ENCODE results near the gene ACRV1.
A peak's percentile ranks its signal among the peaks of the same experiment; 100 is the strongest.

ACRV1 gene

DNA sequence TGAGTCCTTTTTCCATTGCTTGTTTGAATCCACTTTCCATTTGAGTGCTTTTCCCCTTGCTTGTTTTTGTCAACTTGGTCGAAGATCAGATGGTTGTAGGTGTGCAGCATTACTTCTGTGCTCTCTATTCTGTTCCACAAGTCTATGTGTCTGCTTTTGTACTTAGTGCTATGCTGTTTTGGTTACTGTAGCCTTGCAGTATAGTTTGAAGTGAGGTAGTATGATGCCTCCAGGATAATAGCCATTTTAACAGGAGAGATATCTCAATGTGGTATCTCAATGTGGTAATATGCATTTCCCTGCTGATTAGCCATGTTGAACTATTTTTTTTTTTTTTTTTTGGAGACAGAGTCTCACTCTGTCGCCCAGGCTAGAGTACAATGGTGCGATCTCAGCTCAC, 16.7 kb downstream of the ACRV1 start:
- Histone ChIP-seq H3K4me3 (ENCODE audit: low read length in 2 of 2) (no peak overlapping the region), H3K36me3 (ENCODE audit: control insufficient read depth in 2 of 2, insufficient read depth in 2 of 2, low read length in 2 of 2) (no peaks in the 10 kb centered on the region), H3K4me1 (ENCODE audit: control insufficient read depth, insufficient read depth, low read length) (no peaks in the 10 kb centered on the region), H3K27ac (ENCODE audit: low read length) (no peak overlapping the region), H3K9me3 (ENCODE audit: control insufficient read depth in 2 of 2, low read length in 2 of 2) (peaks cover 0 to 6% of the 10 kb centered on the region in 2 donors), H3K27me3 (ENCODE audit: control insufficient read depth in 1 of 2, insufficient read depth in 2 of 2, low read length in 2 of 2) (no peaks in the 10 kb centered on the region), H3K9ac (ENCODE audit: low read length in 2 of 2) (no peak overlapping the region)

DNA sequence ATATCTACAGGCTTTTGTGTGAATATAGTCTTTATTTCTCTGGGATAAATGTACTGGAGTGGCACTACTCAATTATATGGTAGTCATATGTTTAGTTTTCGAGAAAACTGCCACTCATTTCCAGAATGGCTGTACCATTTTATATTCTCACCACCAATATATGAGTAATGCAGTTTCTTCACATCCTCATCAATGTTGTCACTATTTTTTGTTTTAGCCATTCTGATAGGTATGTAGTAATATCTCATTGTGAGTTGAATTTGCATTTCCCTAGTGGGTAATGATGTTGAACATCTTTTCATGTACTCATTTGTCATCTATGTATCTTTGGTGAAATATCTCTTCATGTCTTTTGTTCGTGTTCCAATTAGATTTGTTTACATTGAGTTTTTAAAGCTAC, 18.0 kb downstream of the ACRV1 start:
- no peak overlapping the region for H3K4me3 ChIP-seq (ENCODE audit: low read length in 2 of 2)
- H3K36me3 ChIP-seq (ENCODE audit: control insufficient read depth in 2 of 2, insufficient read depth in 2 of 2, low read length in 2 of 2) = no peaks in the 10 kb centered on the region
- peaks cover 0 to 6% of the 10 kb centered on the region in 2 donors for H3K9me3 ChIP-seq (ENCODE audit: control insufficient read depth in 2 of 2, low read length in 2 of 2)

DNA sequence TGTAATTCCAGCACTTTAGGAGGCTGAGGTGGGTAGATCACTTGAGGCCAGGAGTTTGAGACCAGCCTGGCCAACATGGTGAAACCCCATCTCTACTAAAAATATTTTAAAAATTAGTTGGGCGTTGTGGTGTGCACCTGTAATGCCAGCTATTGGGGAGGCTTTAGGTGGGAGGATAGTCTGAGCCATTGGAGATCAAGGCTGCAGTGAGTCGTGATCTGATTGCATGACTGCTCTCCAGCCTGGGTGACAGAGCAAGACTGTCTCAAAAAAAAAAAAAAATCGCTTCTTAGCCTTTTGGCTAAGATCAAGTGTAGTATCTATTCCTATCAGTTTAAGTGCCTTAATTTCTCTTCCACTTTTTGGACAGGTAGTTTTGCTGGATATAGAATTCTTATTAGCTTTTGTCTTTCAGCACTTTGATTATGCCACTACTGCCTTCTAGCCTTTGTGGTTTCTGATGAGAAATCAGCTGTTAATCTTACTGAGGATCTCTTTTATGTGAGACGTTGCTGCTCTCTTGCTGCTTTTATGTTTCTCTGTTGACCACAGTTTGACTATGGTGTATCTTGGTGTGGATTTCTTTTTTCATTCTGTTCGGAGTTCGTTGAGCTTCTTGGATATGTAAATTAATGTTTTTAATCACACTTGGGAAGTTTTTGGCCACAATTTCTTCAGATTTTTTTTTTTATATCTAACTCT, 31.0 kb downstream of the ACRV1 start:
- Histone ChIP-seq H3K27ac (ENCODE audit: low read length) (no peak overlapping the region), H3K4me1 (ENCODE audit: control insufficient read depth, insufficient read depth, low read length) (no peaks in the 10 kb centered on the region), H3K27me3 (ENCODE audit: control insufficient read depth in 1 of 2, insufficient read depth in 2 of 2, low read length in 2 of 2) (no peaks in the 10 kb centered on the region), H3K4me3 (ENCODE audit: low read length in 2 of 2) (no peak overlapping the region), H3K36me3 (ENCODE audit: control insufficient read depth in 2 of 2, insufficient read depth in 2 of 2, low read length in 2 of 2) (no peaks in the 10 kb centered on the region), H3K9ac (ENCODE audit: low read length in 2 of 2) (no peak overlapping the region), H3K9me3 (ENCODE audit: control insufficient read depth in 2 of 2, low read length in 2 of 2) (no peaks in the 10 kb centered on the region)

More for the DNA sequence above, 18.0 kb downstream of the ACRV1 start:
- Histone ChIP-seq H3K9ac (ENCODE audit: low read length in 2 of 2) (no peak overlapping the region), H3K4me1 (ENCODE audit: control insufficient read depth, insufficient read depth, low read length) (no peaks in the 10 kb centered on the region), H3K27ac (ENCODE audit: low read length) (no peak overlapping the region), H3K27me3 (ENCODE audit: control insufficient read depth in 1 of 2, insufficient read depth in 2 of 2, low read length in 2 of 2) (no peaks in the 10 kb centered on the region)

DNA sequence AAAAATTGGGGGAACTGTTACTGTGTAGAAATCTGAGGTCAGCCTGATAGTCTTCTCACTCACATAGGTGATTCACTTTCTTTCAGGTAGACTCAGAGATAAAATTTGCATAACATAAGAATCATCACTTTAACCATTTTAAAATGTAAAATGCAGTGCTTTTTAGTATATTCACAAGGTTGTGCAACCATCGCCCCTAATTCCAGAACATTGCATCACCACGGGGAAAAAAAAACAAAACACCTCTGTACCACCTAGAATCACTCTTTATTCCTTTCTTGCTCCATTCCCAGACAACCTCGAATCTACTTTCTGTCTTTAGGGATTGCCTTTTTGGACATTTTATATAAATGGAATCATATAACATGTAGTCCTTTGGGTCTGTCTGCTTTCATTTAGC, 34.8 kb downstream of the ACRV1 start:
- Histone ChIP-seq H3K27me3 (ENCODE audit: control insufficient read depth in 1 of 2, insufficient read depth in 2 of 2, low read length in 2 of 2) (no peaks in the 10 kb centered on the region), H3K36me3 (ENCODE audit: control insufficient read depth in 2 of 2, insufficient read depth in 2 of 2, low read length in 2 of 2) (no peaks in the 10 kb centered on the region), H3K4me1 (ENCODE audit: control insufficient read depth, insufficient read depth, low read length) (no peaks in the 10 kb centered on the region), H3K9ac (ENCODE audit: low read length in 2 of 2) (no peak overlapping the region), H3K9me3 (ENCODE audit: control insufficient read depth in 2 of 2, low read length in 2 of 2) (no peaks in the 10 kb centered on the region), H3K4me3 (ENCODE audit: low read length in 2 of 2) (no peak overlapping the region), H3K27ac (ENCODE audit: low read length) (no peak overlapping the region)

DNA sequence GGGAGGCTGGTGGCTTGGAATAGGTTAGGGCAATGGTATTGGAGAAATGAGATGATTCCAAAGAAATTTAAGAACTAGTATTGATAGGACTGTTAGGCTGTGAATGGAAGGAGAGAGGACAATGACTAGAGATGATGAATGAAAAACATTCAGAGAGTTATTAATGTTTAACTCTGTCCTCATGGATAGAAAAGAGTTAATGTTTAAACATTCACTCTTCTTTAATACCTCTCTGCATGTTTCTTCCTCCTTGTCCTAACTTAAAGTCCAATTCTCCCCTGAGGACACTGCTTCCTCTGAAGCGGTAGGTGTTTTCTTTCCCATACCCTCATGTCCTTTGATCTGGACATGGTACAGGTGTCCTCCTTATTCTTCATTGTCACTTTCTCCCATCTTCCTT, 42.3 kb downstream of the ACRV1 start:
- no peaks in the 10 kb centered on the region for H3K9me3 ChIP-seq (ENCODE audit: control insufficient read depth in 2 of 2, low read length in 2 of 2)
- no peaks in the 10 kb centered on the region for H3K27me3 ChIP-seq (ENCODE audit: control insufficient read depth in 1 of 2, insufficient read depth in 2 of 2, low read length in 2 of 2)
- H3K4me3 ChIP-seq (ENCODE audit: low read length in 2 of 2) = no peak overlapping the region
- no peak overlapping the region for H3K9ac ChIP-seq (ENCODE audit: low read length in 2 of 2)
- H3K36me3 ChIP-seq (ENCODE audit: control insufficient read depth in 2 of 2, insufficient read depth in 2 of 2, low read length in 2 of 2) = peaks cover 0 to 4% of the 10 kb centered on the region in 2 donors
- H3K27ac ChIP-seq (ENCODE audit: low read length) = no peak overlapping the region
- no peaks in the 10 kb centered on the region for H3K4me1 ChIP-seq (ENCODE audit: control insufficient read depth, insufficient read depth, low read length)

DNA sequence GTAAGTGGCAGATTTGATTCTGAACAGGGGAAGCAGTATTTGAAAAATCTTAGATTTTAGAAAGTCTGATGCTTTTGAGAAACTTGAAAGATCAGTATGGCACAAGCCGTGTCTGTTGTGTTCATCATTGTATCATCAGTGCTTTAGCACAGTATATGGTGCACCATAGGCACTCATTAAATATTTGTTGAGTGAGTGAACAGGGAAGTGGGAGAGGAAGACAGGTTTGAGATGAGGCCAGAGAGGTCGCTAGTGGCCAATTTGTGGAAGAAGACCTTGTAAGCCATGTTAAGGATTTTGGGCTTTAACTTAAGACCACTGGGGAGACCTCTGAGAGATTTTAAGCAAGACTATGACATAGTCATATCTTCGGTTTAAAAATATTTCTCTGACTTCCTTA, 42.8 kb downstream of the ACRV1 start:
- Histone ChIP-seq H3K4me1 (ENCODE audit: control insufficient read depth, insufficient read depth, low read length) (no peaks in the 10 kb centered on the region), H3K4me3 (ENCODE audit: low read length in 2 of 2) (no peak overlapping the region), H3K36me3 (ENCODE audit: control insufficient read depth in 2 of 2, insufficient read depth in 2 of 2, low read length in 2 of 2) (peaks cover 0 to 4% of the 10 kb centered on the region in 2 donors), H3K27ac (ENCODE audit: low read length) (no peak overlapping the region), H3K9ac (ENCODE audit: low read length in 2 of 2) (no peak overlapping the region), H3K27me3 (ENCODE audit: control insufficient read depth in 1 of 2, insufficient read depth in 2 of 2, low read length in 2 of 2) (no peaks in the 10 kb centered on the region), H3K9me3 (ENCODE audit: control insufficient read depth in 2 of 2, low read length in 2 of 2) (no peaks in the 10 kb centered on the region)

DNA sequence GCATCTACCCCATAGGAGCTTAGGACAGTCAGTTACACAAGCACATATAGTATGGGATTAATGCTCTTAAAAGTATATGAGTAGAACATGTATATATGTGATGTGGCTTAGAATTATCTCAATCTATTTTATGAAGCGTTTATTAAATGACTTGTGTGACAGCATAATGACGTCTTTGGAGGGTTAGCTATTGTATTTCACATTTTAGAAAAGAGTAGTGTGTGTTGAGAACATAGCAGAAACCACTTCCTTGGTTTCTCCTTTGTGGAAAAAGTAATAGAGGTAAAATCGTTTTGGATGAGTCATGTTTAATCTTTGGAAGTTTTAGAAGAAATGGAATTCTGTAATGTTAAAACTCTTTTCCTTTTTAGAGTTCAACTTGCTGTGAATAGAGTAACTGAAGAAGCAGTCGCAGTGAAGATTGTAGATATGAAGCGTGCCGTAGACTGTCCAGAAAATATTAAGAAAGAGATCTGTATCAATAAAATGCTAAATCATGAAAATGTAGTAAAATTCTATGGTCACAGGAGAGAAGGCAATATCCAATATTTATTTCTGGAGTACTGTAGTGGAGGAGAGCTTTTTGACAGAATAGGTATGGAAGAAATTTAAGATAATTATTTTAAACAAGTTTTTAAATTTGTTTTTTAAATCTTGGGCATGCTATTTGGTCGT, 53.3 kb downstream of the ACRV1 start:
- Histone ChIP-seq H3K36me3 (ENCODE audit: control insufficient read depth in 2 of 2, insufficient read depth in 2 of 2, low read length in 2 of 2) (no peaks in the 10 kb centered on the region), H3K4me1 (ENCODE audit: control insufficient read depth, insufficient read depth, low read length) (peaks cover 16% of the 10 kb centered on the region), H3K9me3 (ENCODE audit: control insufficient read depth in 2 of 2, low read length in 2 of 2) (no peaks in the 10 kb centered on the region), H3K27ac (ENCODE audit: low read length) (no peak overlapping the region), H3K27me3 (ENCODE audit: control insufficient read depth in 1 of 2, insufficient read depth in 2 of 2, low read length in 2 of 2) (no peaks in the 10 kb centered on the region), H3K4me3 (ENCODE audit: low read length in 2 of 2) (no peak overlapping the region), H3K9ac (ENCODE audit: low read length in 2 of 2) (peak overlapping the region in 1 of 2 donors; percentile 77)

DNA sequence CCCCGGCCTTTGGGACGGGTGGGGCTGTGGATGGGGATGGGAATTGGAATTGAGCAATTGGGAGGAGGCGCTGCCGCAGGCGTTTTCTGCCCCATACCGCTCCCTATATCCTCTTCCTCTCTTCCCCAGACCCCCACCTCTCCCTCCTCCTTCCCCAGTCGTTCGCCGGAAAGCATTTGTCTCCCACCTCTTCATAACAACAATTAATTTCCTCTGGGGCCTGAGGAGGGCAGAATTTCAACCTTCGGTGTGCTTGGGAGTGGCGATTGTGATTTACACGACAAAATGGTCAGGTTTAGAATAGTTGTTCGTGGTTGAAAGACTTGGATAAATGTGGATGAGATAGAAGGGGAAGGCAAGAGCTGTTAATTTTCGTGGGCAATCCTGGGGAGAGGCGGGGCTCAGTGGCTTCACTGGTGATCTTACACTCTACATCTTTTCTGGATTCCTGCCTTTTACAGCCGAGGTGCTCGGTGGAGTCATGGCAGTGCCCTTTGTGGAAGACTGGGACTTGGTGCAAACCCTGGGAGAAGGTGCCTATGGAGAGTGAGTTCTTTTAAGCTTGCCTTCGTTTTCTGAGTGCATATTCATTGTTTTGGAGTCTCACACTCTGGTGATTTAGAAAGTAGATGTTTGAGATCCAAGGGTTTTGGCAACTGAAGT, 54.2 kb downstream of the ACRV1 start:
- Histone ChIP-seq H3K9ac (ENCODE audit: low read length in 2 of 2) (peak overlapping the region; percentile 77 to 89), H3K27me3 (ENCODE audit: control insufficient read depth in 1 of 2, insufficient read depth in 2 of 2, low read length in 2 of 2) (no peaks in the 10 kb centered on the region), H3K4me1 (ENCODE audit: control insufficient read depth, insufficient read depth, low read length) (peaks cover 16% of the 10 kb centered on the region), H3K27ac (ENCODE audit: low read length) (peak overlapping the region; percentile 90), H3K36me3 (ENCODE audit: control insufficient read depth in 2 of 2, insufficient read depth in 2 of 2, low read length in 2 of 2) (peaks cover 0 to 5% of the 10 kb centered on the region in 2 donors), H3K4me3 (ENCODE audit: low read length in 2 of 2) (peak overlapping the region; percentile 88 to 91), H3K9me3 (ENCODE audit: control insufficient read depth in 2 of 2, low read length in 2 of 2) (no peaks in the 10 kb centered on the region)

DNA sequence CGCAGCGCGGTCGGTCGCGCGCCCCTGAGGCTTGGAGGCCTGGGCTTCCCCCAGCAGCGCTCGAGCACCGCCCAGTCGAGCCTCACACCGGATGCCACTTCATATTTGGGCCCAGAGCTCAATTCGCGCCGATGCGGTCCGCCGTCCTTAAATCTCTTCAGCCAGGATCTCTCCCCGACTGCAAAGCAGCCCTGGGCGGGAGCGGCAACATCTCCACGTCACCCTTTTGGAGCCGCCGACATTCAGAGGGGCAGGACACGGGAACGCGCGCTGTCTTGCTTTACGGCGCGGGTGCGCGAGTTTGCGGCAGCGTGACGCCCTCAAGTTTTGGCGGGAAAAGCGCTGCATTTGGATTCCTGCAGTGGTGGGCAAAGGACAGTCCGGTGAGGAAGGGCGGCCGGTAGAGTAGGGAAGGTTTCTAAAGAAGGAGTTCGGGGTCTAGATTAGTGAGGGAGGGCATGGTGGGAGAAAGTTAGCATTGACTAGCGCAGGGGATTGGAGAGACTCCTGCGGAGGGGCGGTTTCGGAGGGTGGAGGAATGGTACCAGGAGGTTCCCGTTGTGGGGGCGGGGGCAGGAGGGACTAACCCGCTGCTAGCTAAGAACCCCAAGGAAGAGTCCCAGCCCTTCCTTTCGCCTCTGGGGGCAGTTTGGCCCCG, 54.9 kb downstream of the ACRV1 start:
- Histone ChIP-seq H3K9ac (ENCODE audit: low read length in 2 of 2) (peak overlapping the region; percentile 77 to 89), H3K36me3 (ENCODE audit: control insufficient read depth in 2 of 2, insufficient read depth in 2 of 2, low read length in 2 of 2) (peaks cover 0 to 10% of the 10 kb centered on the region in 2 donors), H3K27ac (ENCODE audit: low read length) (peak overlapping the region; percentile 90), H3K27me3 (ENCODE audit: control insufficient read depth in 1 of 2, insufficient read depth in 2 of 2, low read length in 2 of 2) (no peaks in the 10 kb centered on the region), H3K4me3 (ENCODE audit: low read length in 2 of 2) (peak overlapping the region; percentile 88 to 91), H3K4me1 (ENCODE audit: control insufficient read depth, insufficient read depth, low read length) (peaks cover 16% of the 10 kb centered on the region), H3K9me3 (ENCODE audit: control insufficient read depth in 2 of 2, low read length in 2 of 2) (no peaks in the 10 kb centered on the region)

DNA sequence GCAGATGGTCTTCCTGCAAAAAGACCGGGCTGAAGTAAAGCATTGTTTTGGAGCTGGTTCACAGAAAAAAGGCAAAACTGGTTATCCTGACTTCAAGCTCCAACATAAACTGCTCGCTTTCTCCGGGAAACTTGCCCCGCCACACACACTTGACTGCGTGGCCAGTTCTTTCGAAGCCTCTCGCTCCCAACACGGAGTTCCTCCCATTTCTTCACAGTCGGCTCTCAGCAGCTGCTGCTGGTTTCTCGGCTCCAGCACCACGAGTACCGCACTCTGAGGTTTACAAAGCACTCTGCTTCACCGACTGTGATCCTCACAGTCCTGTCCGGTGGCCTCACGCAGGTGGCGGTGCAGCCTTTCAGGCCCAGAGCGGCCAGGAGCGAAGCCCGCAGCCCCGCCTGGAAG, 55.4 kb downstream of the ACRV1 start:
- H3K4me1 ChIP-seq (ENCODE audit: control insufficient read depth, insufficient read depth, low read length) = peaks cover 16% of the 10 kb centered on the region
- H3K9ac ChIP-seq (ENCODE audit: low read length in 2 of 2) = peak overlapping the region; percentile 77 to 89
- no peaks in the 10 kb centered on the region for H3K27me3 ChIP-seq (ENCODE audit: control insufficient read depth in 1 of 2, insufficient read depth in 2 of 2, low read length in 2 of 2)
- H3K36me3 ChIP-seq (ENCODE audit: control insufficient read depth in 2 of 2, insufficient read depth in 2 of 2, low read length in 2 of 2) = peaks cover 3 to 14% of the 10 kb centered on the region in 2 donors
- H3K9me3 ChIP-seq (ENCODE audit: control insufficient read depth in 2 of 2, low read length in 2 of 2) = no peaks in the 10 kb centered on the region
- peak overlapping the region; percentile 90 for H3K27ac ChIP-seq (ENCODE audit: low read length)
- H3K4me3 ChIP-seq (ENCODE audit: low read length in 2 of 2) = peak overlapping the region; percentile 88 to 91
